Heart left ventricle (tissue), 13 donors: ENCODE results near the gene LRRC10B.

Experiments
- CTCF ChIP-seq, 12 donors: fragments of 200-600 bp; sonication (generic) in 4 of 12; IDR thresholded peaks; one replicate each; pipeline versions ENCODE4 v1.5.0 to v1.8.0; 2018 to 2022; ENCODE audit warnings: antibody characterized with exemption in 12 of 12, mild to moderate bottlenecking in 5 of 12
- POLR2A ChIP-seq, 2 donors: fragments of 450-650 bp; IDR thresholded peaks; one replicate each; pipeline ENCODE4 v1.6.1; 2017; ENCODE audit warnings: antibody characterized with exemption in 2 of 2, mild to moderate bottlenecking in 2 of 2, moderate library complexity in 2 of 2
- donor health status: ischemic (EF 13 %, LVEDD 7.1; RV severe dilation, severe dysfunction).
- donor health status: DM: no; HTN: yes; CAD: no.
- donor health status: DM: no; HTN: no; CAD: no.
- donor health status: ischemic (EF 25% LVEDD 6.9; RV normal size, moderate dysfunction).
- donor health status: ischemic (EF 25% LVEDD 5.7; RV mildly dilated, moderate dysfunction).
- donor health status: ischemic (EF 35%, LVEDD 5.7; RV mildly dilated, moderate dysfunction).
- donor health status: nonischemic (EF 11% LVEDD 7.7; RV severe dilation, severe dysfunction).
- donor health status: DM: yes; HTN: yes; CAD: no.
- donor health status: PGD.
- donor health status: ischemic (EF 29% LVEDD 5.4; RV normal size, mild dysfunction).
- donor health status: nonischemic (EF 23%, LVEDD 6.1; RV moderate dilation, normal function).

- TF ChIP-seq CTCF (IDR thresholded peaks at IDR 0.05), result no peak
- TF ChIP-seq POLR2A (IDR thresholded peaks at IDR 0.05), result no peak
Measured at GRCh38 chr11:61534025-61534932, 25.7 kb downstream of the LRRC10B start.
